H1 (cell line): Measurements from ENCODE around the gene PODN. TPM values are rescaled to one million over a fixed set of nuclear protein-coding genes. Genes with fewer than 3 reads are reported as not detected.

ENCODE experiments used
- BACH1 ChIP-seq: IDR thresholded peaks from 2 replicates; pipeline ENCODE4 v1.6.1; 2012; ENCODE audit warnings: low read length, improper control_type of control experiment
- CHD2 ChIP-seq: IDR thresholded peaks from 2 replicates; pipeline ENCODE4 v1.6.1; 2012; ENCODE audit warnings: low read length, improper control_type of control experiment
- EP300 ChIP-seq, 2 experiments: IDR thresholded peaks; 1 replicate in 1 of 2; 2 replicates in 1 of 2; pipeline ENCODE4 v1.6.1; 2011 to 2012; ENCODE audit warnings: low read depth in 2 of 2, low read length in 2 of 2, mild to moderate bottlenecking in 2 of 2, borderline replicate concordance in 1 of 2, inconsistent platforms in 1 of 2, moderate library complexity in 1 of 2
- JUND ChIP-seq: IDR thresholded peaks from 2 replicates; pipeline ENCODE4 v1.6.1; 2011; ENCODE audit warnings: mild to moderate bottlenecking, improper control_type of control experiment, low read length
- SIX5 ChIP-seq: IDR thresholded peaks from 2 replicates; pipeline ENCODE4 v1.6.1; 2011; ENCODE audit warnings: mild to moderate bottlenecking, low read depth, low read length
- SP1 ChIP-seq: IDR thresholded peaks from 2 replicates; pipeline ENCODE4 v1.6.1; 2011; ENCODE audit warnings: low read depth, low read length
- SP2 ChIP-seq: IDR thresholded peaks from 2 replicates; pipeline ENCODE4 v1.6.1; 2012; ENCODE audit warnings: mild to moderate bottlenecking, low read length, inconsistent platforms
- SP4 ChIP-seq: IDR thresholded peaks from 2 replicates; pipeline ENCODE4 v1.6.1; 2012; ENCODE audit warnings: low read length, inconsistent platforms
- polyA plus RNA-seq, 7 experiments: library from polyadenylated mRNA; depleted of rRNA in 3 of 7; stranded (reverse) in 5 of 7; unstranded in 2 of 7; fragments of >200 nt in 5 of 7; fragments of 200-250 nt in 2 of 7; gene quantifications; 1 replicate in 5 of 7; 2 replicates in 1 of 7; 4 replicates in 1 of 7; pipeline versions ENCODE4 v1.2.1 to v1.2.3, GENCODE V29; 2011 to 2013; ENCODE audit warnings: missing spikeins in 2 of 7, mixed read lengths in 2 of 7
- total RNA-seq: library from RNA; stranded (reverse); fragmentation: NEBNext Ultra II Directional; extraction: Animal tissue kit (Norgen Biotek cat#: 25700); gene quantifications from 2 replicates; pipeline ENCODE4 v1.2.1, GENCODE V29; 2021
- TF ChIP-seq, protein P1 (sequence below): fragments of 300-600 bp; sonication (generic); IDR thresholded peaks from 2 replicates; pipeline ENCODE4 v1.7.1; 2012; ENCODE audit warnings: low read length, moderate library complexity, mild to moderate bottlenecking, inconsistent platforms; ENCODE audit not compliant: insufficient replicate concordance

The PODN gene
- total and polyA plus RNA-seq, 2 of the 8 experiments (the other 6 are each of a cell fraction or from before 2014, with no cell fraction given) = 0.11 to 0.17 TPM

GRCh38 chr1:53075761-53076163, 13.7 kb downstream of the PODN start (continued):
- TF ChIP-seq, protein P1, sequence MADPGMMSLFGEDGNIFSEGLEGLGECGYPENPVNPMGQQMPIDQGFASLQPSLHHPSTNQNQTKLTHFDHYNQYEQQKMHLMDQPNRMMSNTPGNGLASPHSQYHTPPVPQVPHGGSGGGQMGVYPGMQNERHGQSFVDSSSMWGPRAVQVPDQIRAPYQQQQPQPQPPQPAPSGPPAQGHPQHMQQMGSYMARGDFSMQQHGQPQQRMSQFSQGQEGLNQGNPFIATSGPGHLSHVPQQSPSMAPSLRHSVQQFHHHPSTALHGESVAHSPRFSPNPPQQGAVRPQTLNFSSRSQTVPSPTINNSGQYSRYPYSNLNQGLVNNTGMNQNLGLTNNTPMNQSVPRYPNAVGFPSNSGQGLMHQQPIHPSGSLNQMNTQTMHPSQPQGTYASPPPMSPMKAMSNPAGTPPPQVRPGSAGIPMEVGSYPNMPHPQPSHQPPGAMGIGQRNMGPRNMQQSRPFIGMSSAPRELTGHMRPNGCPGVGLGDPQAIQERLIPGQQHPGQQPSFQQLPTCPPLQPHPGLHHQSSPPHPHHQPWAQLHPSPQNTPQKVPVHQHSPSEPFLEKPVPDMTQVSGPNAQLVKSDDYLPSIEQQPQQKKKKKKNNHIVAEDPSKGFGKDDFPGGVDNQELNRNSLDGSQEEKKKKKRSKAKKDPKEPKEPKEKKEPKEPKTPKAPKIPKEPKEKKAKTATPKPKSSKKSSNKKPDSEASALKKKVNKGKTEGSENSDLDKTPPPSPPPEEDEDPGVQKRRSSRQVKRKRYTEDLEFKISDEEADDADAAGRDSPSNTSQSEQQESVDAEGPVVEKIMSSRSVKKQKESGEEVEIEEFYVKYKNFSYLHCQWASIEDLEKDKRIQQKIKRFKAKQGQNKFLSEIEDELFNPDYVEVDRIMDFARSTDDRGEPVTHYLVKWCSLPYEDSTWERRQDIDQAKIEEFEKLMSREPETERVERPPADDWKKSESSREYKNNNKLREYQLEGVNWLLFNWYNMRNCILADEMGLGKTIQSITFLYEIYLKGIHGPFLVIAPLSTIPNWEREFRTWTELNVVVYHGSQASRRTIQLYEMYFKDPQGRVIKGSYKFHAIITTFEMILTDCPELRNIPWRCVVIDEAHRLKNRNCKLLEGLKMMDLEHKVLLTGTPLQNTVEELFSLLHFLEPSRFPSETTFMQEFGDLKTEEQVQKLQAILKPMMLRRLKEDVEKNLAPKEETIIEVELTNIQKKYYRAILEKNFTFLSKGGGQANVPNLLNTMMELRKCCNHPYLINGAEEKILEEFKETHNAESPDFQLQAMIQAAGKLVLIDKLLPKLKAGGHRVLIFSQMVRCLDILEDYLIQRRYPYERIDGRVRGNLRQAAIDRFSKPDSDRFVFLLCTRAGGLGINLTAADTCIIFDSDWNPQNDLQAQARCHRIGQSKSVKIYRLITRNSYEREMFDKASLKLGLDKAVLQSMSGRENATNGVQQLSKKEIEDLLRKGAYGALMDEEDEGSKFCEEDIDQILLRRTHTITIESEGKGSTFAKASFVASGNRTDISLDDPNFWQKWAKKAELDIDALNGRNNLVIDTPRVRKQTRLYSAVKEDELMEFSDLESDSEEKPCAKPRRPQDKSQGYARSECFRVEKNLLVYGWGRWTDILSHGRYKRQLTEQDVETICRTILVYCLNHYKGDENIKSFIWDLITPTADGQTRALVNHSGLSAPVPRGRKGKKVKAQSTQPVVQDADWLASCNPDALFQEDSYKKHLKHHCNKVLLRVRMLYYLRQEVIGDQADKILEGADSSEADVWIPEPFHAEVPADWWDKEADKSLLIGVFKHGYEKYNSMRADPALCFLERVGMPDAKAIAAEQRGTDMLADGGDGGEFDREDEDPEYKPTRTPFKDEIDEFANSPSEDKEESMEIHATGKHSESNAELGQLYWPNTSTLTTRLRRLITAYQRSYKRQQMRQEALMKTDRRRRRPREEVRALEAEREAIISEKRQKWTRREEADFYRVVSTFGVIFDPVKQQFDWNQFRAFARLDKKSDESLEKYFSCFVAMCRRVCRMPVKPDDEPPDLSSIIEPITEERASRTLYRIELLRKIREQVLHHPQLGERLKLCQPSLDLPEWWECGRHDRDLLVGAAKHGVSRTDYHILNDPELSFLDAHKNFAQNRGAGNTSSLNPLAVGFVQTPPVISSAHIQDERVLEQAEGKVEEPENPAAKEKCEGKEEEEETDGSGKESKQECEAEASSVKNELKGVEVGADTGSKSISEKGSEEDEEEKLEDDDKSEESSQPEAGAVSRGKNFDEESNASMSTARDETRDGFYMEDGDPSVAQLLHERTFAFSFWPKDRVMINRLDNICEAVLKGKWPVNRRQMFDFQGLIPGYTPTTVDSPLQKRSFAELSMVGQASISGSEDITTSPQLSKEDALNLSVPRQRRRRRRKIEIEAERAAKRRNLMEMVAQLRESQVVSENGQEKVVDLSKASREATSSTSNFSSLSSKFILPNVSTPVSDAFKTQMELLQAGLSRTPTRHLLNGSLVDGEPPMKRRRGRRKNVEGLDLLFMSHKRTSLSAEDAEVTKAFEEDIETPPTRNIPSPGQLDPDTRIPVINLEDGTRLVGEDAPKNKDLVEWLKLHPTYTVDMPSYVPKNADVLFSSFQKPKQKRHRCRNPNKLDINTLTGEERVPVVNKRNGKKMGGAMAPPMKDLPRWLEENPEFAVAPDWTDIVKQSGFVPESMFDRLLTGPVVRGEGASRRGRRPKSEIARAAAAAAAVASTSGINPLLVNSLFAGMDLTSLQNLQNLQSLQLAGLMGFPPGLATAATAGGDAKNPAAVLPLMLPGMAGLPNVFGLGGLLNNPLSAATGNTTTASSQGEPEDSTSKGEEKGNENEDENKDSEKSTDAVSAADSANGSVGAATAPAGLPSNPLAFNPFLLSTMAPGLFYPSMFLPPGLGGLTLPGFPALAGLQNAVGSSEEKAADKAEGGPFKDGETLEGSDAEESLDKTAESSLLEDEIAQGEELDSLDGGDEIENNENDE = no peak
- TF ChIP-seq EP300 (IDR thresholded peaks at IDR 0.05; ENCODE audit: borderline replicate concordance in 1 of 2, low read depth in 2 of 2, low read length in 2 of 2) (no peak), SIX5 (no peak), SP4 (no peak), BACH1 (no peak), JUND (no peak), SP1 (no peak), CHD2 (no peak), SP2 (no peak)
